GM12872 (cell line): ENCODE results near the gene PUS1.

Source experiments
- TF ChIP-seq, protein P1 (sequence below): IDR thresholded peaks from 3 replicates; pipeline ENCODE4 v1.5.1; 2011; ENCODE audit warnings: low read depth, mild to moderate bottlenecking, low read length, moderate library complexity; ENCODE audit not compliant: insufficient read depth

PUS1 gene

DNA sequence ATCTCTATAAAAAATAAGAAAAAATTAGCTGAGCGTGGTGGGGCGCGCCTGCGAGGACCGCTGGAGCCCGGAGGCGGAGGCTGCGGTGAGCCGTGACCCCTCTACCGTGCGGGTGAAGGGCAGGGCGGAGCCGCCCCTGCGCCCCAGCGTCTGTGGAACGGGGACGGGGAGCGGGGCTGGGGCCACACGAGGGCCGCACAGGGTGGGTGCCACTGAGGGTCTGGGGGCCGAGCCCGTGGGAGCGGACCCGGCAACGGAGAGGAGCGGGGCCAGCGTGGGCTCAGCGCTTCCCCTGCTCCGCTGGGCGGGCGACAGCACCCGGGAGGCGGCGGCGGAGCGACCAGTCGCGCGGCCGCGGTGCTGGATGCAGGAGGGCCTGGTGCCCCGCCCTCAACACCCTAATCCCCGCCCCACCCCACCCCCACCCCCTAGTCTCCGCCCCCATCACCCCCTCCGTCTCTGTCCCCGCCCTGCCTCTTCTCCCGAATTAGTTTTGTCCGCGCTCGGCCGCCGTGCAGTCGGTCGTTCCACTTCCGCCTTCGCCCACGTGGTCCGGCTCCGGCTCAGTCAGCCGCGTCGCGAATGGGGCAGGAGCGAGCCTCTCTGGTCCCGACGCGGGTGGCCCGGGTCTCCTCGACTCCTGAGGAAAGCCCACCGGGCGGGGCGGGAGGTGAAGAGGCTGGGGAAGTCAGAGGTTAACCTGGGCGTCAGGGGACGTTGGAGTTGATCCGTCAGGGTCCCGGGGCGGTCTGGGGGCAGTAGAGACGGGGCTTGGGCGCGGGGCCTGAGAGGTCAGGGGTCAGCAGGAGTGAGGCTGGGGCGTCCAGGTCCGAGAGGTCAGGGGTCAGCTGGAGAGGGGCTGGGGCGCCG is at the start of gene PUS1:
PUS1 (plus strand) TSS at position 566 of the 870 bp plus-strand sequence. CDS start 447 bp downstream, outside the sequence.
- TF ChIP-seq, protein P1, sequence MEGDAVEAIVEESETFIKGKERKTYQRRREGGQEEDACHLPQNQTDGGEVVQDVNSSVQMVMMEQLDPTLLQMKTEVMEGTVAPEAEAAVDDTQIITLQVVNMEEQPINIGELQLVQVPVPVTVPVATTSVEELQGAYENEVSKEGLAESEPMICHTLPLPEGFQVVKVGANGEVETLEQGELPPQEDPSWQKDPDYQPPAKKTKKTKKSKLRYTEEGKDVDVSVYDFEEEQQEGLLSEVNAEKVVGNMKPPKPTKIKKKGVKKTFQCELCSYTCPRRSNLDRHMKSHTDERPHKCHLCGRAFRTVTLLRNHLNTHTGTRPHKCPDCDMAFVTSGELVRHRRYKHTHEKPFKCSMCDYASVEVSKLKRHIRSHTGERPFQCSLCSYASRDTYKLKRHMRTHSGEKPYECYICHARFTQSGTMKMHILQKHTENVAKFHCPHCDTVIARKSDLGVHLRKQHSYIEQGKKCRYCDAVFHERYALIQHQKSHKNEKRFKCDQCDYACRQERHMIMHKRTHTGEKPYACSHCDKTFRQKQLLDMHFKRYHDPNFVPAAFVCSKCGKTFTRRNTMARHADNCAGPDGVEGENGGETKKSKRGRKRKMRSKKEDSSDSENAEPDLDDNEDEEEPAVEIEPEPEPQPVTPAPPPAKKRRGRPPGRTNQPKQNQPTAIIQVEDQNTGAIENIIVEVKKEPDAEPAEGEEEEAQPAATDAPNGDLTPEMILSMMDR = no peak

DNA sequence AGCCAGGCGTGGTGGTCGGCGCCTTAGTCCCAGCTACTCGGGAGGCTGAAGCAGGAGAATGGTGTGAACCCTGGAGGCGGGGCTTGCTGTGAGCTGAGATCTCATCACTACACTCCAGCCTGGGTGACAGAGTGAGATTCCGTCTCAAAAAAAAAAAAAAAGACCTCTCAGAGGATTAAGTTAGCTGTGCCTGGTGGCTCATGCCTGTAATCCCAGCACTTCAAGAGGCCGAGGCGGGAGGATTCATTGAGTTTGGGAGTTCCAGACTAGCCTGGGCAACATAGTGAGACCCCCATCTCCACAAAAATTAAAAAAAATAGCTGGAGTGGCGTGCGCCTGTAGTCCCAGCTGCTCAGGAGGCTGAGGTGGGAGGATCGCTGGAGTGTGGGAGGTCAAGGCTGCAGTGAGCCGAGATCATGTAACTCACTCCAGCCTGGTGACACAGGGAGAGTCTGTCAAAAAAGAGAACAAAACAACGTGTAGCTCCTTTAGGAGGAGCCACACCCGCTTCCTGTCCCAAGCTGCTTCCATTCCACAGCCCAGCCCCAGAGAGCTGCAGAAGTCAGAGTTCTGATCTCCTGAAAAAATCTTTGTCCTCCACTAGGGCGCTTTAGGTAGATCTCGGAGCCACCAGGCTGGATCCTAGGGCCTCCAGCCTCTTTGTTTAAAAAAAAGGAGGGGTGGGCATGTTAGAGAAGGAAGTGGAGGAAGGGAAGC is 46.1 kb upstream of the PUS1 start:
- TF ChIP-seq, protein P1 = no peak

DNA sequence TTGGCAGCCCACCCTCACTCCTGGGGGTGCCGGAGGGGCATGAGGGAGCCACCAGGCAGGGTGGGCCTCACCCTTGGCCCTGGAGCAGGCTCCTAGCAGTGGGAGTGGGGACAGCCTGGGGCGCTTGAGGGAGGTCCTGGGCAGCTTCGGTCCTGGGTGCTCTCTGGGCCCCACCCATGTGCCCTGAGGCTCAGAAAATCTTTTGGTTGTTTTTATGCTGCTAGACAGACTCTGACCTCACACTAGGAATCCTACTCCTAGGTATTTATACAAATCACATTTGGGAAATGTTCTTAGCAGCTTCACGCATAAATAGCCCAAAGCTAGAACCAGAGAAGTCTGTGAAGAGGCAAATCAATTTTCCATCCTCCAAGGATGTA is 45.6 kb upstream of the PUS1 start:
- TF ChIP-seq, protein P1 = no peak

DNA sequence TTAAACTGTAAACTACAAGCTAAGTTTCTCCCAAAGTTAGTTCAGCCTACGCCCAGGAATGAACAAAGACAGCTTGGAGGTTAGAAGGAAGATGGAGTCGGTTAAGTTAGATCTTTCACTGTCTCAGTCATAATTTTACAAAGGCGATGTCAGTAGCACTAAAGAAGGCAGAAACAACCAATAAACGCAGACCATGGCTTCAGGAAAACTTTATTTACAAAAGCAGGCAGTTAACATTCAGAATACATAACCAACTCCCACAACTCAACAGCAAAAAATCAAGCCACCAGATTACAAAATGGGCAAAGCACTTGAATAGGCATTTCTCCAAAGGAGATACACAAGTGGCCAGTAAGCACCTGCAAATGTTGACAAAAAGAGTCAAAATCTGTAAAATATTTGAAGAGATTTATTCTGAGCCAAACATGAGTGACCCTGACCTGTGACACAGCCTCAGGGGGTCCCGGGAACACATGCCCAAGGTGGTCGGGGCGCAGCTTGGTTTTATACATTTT is 43.5 kb upstream of the PUS1 start:
- TF ChIP-seq, protein P1 = no peak

DNA sequence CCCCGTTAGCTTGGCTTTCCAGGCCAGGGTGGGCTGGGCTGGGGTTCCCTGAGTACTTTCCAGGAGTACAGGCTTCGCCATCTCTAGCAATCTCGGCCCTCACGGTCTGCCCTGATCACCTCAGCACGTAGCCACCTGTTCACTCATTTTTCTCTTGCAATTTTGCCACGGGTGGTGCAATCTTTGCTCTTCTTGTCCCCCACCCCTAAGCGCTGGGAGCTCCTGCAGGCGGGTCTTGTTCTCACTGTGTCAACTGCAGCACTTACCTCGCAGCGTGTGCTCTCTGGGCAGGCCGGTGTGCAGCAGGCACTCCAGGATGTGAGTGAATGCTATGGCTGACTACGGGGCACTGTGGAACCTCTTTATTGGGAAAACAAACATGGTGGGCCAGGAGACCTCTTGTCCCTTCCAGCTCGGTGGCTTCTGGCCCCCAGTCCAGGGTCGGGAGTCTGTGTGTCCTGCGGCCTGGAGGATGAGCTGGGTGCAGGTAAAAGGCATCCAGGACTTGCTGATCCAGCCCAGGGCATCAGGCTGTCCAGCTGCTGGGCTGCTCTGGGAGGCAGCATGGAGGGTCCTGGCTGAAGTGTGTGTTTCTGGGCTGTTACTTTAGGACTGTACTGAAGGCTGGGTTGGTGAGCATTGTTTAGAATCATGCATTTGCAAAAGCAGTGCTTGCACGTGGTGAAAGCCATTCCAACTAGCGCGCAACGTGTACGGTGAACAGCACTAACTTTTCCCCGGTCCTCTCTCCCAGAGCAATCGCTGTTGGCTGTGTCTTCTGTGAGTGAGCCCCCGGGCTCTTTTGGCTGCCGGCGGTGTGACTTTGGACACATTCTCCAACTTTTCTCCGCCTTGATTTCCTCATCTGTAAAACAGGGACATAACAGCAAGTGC is 36.1 kb upstream of the PUS1 start:
- TF ChIP-seq, protein P1 = no peak

DNA sequence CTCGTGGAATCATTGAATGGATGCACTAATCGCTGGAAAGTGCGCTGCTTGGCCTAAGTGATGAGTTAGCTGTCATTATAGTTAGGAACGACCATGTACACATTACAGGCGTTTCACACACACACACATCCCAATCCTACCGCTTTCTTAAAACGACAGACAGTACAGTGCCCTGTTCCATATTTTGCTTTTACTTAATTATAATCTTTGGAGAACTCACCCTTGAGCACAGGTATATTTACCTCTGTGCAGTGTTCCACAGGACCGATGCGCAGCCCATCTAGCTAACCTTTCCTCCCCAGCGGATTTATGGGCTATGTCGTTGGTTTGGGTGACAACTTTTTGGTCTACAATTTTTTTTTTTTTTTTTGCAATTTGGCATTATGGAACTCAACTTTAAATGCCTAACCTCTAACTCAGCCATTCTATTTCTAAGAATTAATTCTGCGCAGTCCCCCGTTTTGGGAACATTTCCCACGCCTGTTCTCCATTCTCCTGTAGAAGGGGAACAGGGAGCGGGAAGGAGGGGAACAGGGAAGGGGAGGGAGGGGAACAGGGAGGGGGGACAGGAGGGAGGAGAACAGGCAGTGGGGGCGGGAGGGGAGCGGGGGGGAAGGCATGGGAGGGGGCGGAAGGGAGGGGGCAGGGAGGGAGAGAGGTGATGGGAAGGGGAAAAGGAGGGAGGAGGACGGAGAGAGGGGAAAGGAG is 35.3 kb upstream of the PUS1 start:
- TF ChIP-seq, protein P1 = no peak
